ENCODE data around the gene DTX1. TPM values are rescaled to one million over a fixed set of nuclear protein-coding genes. Genes with fewer than 3 reads are reported as not detected.

The DTX1 gene
- total and polyA plus RNA-seq, 7 donors = 0.49 to 2.4 (median 0.75) TPM

GRCh38 chr12:113016796-113017195 is 39.7 kb upstream of the DTX1 start:
- H3K4me1 ChIP-seq = no peaks in the 10 kb centered on the region
- no peak overlapping the region for H3K27ac ChIP-seq
- no peak overlapping the region for H3K4me3 ChIP-seq
- no peaks in the 10 kb centered on the region for H3K36me3 ChIP-seq (ENCODE audit: insufficient read depth in 1 of 2, low read depth in 1 of 2)
- H3K9me3 ChIP-seq = peaks cover under 1% of the 10 kb centered on the region
- 47 to 52% (median 48%) methylated on average over 5 of the region's 5 CpGs for WGBS, 3 donors
- no peak for TF ChIP-seq CTCF (IDR thresholded peaks at IDR 0.05)
- ATAC-seq (no peak), DNase-seq (no peak)
- intact Hi-C loops (cut with DNase I) = no loop called here
- peaks cover 0 to 9% (median 0%) of the 10 kb centered on the region in 3 donors for H3K27me3 ChIP-seq (ENCODE audit: insufficient read depth in 3 of 3, low read length in 2 of 3)

- no peak for TF ChIP-seq CTCF (IDR thresholded peaks at IDR 0.05)
- DNase-seq = no peak
- intact Hi-C loops (cut with DNase I) = no loop called here
- H3K36me3 ChIP-seq (ENCODE audit: insufficient read depth in 1 of 2, low read depth in 1 of 2) = no peaks in the 10 kb centered on the region
- H3K4me3 ChIP-seq = no peak overlapping the region
- H3K27ac ChIP-seq = no peak overlapping the region
- H3K9me3 ChIP-seq = no peaks in the 10 kb centered on the region
- WGBS, 3 donors = 10 to 22% (median 17%) methylated on average over 4 of the region's 4 CpGs
- no peak for ATAC-seq
- H3K27me3 ChIP-seq (ENCODE audit: insufficient read depth in 3 of 3, low read length in 2 of 3) = peaks cover 0 to 14% (median 0%) of the 10 kb centered on the region in 3 donors
- H3K4me1 ChIP-seq = no peaks in the 10 kb centered on the region
Observed at GRCh38 chr12:113019025-113019424, 37.5 kb upstream of the DTX1 start.

GRCh38 chr12:113021500-113021899 is 35.0 kb upstream of the DTX1 start:
- Histone ChIP-seq H3K27ac (no peak overlapping the region), H3K4me3 (no peak overlapping the region), H3K4me1 (no peaks in the 10 kb centered on the region), H3K9me3 (no peaks in the 10 kb centered on the region), H3K36me3 (ENCODE audit: insufficient read depth in 1 of 2, low read depth in 1 of 2) (no peaks in the 10 kb centered on the region), H3K27me3 (ENCODE audit: insufficient read depth in 3 of 3, low read length in 2 of 3) (peaks cover 0 to 14% (median 0%) of the 10 kb centered on the region in 3 donors)
- intact Hi-C loops (cut with DNase I) = no loop called here
- no peak for ATAC-seq
- DNase-seq = no peak
- TF ChIP-seq CTCF (IDR thresholded peaks at IDR 0.05) = no peak
- WGBS, 3 donors = 86 to 92% (median 91%) methylated on average over 1 of the region's 1 CpG

GRCh38 chr12:113022563-113023297 is 33.8 kb upstream of the DTX1 start:
- Histone ChIP-seq H3K4me1 (no peaks in the 10 kb centered on the region), H3K27ac (no peak overlapping the region), H3K36me3 (ENCODE audit: insufficient read depth in 1 of 2, low read depth in 1 of 2) (no peaks in the 10 kb centered on the region), H3K27me3 (ENCODE audit: insufficient read depth in 3 of 3, low read length in 2 of 3) (peaks cover 0 to 10% (median 0%) of the 10 kb centered on the region in 3 donors), H3K9me3 (no peaks in the 10 kb centered on the region), H3K4me3 (no peak overlapping the region)
- WGBS, 3 donors = 39 to 55% (median 49%) methylated on average over 3 of the region's 3 CpGs
- TF ChIP-seq CTCF (IDR thresholded peaks at IDR 0.05) = no peak
- ATAC-seq (no peak), DNase-seq (no peak)
- intact Hi-C loops (cut with DNase I) = no loop called here

- Histone ChIP-seq H3K27ac (no peak overlapping the region), H3K4me3 (no peak overlapping the region), H3K9me3 (no peaks in the 10 kb centered on the region), H3K36me3 (ENCODE audit: insufficient read depth in 1 of 2, low read depth in 1 of 2) (no peaks in the 10 kb centered on the region), H3K27me3 (ENCODE audit: insufficient read depth in 3 of 3, low read length in 2 of 3) (no peaks in the 10 kb centered on the region), H3K4me1 (no peaks in the 10 kb centered on the region)
- intact Hi-C loops (cut with DNase I) = no loop called here
- DNase-seq (no peak), ATAC-seq (no peak)
- WGBS, 3 donors = 49 to 57% (median 55%) methylated on average over 4 of the region's 4 CpGs
- no peak for TF ChIP-seq CTCF (IDR thresholded peaks at IDR 0.05)
Observed at GRCh38 chr12:113027726-113028125, 28.8 kb upstream of the DTX1 start.

All from psoas muscle (tissue), 8 donors.